HG02884 (cell line): ENCODE measurements around the gene DGKB.

Experiments
- ATAC-seq: cut with Tn5 transposase; IDR thresholded peaks from one replicate; pipeline ENCODE4 v1.9.1; 2021; ENCODE audit warnings: mild to moderate bottlenecking, moderate library complexity; ENCODE audit not compliant: unreplicated experiment

The DGKB gene

DNA sequence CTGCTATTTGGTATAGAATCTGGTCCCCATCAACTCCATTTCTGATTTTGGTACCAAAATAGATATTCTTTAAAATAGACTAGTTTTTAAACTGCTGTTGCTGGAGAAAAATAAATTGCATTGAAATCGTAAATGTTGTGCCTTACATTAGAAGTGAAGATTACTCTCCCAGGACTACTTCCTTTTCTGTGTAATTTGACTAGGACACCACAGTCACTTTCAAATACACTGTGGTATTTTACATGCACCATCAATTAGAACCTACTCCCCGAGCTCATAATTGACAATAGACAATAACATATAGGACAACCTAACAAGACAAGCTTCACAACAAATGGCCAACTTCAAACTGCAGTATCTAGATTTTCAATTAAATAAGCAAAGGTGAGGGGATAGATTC lies 211.5 kb downstream of the DGKB start:
- peak; percentile 38 for ATAC-seq

DNA sequence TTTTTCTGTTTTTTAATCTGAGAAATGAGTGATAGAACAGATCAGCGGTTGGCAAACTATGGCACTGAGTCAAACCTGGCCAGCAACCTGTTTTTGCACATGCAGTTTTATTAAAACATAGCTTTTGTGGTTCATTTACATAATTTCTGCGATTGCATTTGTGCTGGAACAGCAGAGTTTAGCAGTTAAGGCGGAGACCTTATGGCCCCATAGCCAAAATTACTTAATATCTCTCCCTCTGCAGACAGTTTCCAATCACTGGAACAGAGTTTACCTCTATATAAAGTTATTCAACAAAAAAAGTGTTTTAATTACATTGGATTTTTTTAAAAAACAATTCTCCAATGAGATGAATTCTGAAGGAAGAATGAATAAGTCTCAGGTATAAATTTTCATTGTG lies 212.1 kb downstream of the DGKB start:
- ATAC-seq: no peak

GRCh38 chr7:14690075-14690474 lies 212.5 kb downstream of the DGKB start:
- no peak for ATAC-seq

GRCh38 chr7:14688208-14688607 lies 214.3 kb downstream of the DGKB start:
- no peak for ATAC-seq

DNA sequence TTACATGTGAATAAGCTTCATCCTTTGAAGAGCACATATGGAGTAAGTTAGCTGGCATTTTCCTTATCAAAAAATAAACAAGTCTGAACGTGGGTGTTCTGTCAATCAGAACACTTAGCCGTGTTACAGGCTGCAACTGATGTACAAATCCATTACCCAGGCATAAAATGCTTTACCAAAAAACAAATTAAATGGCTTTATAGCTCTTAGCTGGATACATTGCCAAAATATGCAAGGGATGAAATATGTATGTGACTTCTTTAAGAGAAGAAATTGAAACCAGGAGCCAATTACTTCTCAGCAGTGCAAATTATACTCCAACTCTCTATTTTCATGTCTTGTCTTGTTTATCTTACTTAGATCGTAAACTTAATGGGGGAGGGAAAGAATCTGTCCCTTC lies 214.8 kb downstream of the DGKB start:
- no peak for ATAC-seq

DNA sequence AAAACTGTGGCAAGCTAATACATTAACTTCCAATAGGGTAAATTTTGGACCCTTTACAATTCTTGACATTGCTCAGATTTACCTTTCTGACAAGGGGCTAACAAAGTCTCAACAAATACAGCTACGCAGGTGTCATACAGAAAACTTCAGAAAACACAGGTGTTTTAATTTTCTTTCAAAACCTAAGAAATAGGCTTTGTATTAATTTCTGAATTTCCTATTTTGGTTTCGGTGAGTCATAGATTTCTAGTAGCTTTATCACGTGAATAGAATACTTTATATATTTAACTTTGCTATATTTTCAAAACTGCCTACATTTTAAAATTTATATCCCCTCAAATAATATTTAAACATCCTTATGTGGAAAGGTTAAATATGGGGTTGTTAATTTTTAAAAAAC lies 215.3 kb downstream of the DGKB start:
- no peak for ATAC-seq

GRCh38 chr7:14685167-14685566 lies 217.4 kb downstream of the DGKB start:
- ATAC-seq: no peak

- ATAC-seq: no peak
These were observed 219.6 kb downstream of the DGKB start for GRCh38 chr7:14682910-14683465.

- ATAC-seq: no peak
These were observed 225.7 kb downstream of the DGKB start for GRCh38 chr7:14676896-14677295.

DNA sequence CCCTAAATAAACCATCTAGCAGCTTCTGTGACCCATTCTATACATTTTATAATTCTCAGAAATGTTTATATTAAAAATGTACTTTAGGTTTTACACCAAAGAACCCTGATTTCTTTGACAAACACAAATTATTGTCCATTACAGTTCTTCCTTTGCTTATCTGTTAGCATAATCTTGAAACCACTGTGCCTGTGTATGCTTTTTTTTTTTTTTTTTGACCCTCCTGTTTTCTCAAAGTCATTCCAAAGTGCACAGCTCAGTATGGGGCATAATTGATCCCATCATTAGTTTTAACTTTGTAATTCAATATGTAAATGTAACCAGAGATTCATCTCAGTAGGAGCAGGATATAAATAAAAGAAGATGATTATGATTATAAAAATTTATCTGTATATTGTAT lies 229.3 kb downstream of the DGKB start:
- no peak for ATAC-seq

GRCh38 chr7:14666913-14667312 lies 235.6 kb downstream of the DGKB start:
- ATAC-seq: no peak

DNA sequence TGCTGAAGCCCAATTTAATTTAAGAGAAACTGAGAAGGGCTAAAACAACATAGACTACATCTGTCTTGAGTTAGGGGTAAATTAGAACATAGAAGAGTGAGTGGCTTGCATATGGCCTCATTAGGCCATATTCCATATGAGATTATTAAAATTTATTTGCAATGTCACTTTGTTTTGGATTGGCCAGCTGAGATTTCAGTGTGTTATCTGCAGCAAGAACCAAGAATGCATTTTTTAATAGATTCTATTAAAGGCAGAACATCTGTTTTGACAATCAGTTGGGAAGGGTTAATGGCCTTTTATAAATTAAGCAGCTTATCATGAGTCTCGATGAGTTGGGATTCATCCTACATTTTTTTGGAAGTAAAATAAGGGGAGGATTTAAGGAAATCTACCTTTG lies 236.2 kb downstream of the DGKB start:
- ATAC-seq: no peak

DNA sequence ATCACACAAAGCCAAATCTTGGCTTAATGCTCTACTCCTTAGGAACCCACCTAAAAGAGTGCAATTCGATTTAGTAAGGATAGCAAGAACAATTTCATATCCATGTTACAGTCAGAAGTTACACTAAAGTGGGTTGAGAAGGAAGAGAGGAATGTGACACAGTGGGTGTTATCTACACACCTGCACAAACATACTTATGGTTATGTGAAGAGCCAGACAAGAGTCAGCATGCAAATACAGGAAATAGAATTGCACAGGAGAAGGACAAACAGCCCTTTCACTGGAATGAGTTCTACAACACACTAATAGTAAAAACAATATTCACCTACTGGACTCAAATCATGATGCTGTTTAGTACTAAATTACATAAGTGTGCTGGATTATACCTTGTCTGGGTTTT lies 262.8 kb downstream of the DGKB start:
- ATAC-seq: no peak

- no peak for ATAC-seq
These were observed 263.2 kb downstream of the DGKB start for GRCh38 chr7:14639329-14639728.

DNA sequence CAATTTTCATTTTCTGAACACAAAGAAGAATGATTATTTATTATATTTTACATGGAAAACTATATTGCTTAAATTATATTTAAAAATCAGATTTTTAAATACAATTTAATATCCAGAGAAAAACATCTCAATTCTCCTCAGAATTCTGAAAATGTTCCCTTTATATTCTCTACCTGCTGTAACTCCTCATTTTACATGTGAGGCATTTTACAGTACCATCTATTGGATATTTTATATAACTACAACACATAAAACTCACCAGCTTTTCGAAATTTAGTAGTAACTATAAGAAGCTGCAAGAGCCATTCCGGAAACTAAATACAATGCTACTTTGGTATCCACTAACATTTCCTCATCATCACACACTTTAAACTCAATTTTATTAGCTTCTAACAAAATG lies 264.6 kb downstream of the DGKB start:
- no peak for ATAC-seq

- no peak for ATAC-seq
These were observed 266.6 kb downstream of the DGKB start for GRCh38 chr7:14635955-14636354.

DNA sequence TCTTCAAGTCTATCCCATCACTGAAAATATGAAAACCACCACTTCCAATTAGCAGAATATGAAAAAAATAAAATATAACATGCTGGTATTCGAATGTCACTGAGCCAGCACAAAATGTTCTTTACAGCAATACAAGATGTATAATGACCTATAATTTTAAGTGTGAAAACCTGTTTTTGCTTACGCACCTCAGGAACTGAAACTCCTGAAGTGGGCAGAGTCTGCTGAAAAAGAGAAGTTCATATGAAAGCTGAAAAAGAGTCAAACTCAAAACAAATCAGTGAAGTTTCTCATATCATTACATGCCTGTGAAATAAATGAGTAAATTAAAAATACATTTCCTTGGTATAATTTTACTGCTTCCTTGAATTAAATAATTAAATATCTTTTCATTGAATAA lies 272.5 kb downstream of the DGKB start:
- ATAC-seq: no peak

- no peak for ATAC-seq
These were observed 274.0 kb downstream of the DGKB start for GRCh38 chr7:14628516-14628915.

GRCh38 chr7:14626076-14626475 lies 276.5 kb downstream of the DGKB start:
- no peak for ATAC-seq

GRCh38 chr7:14622559-14622958 lies 280.0 kb downstream of the DGKB start:
- no peak for ATAC-seq

- ATAC-seq: no peak
These were observed 296.4 kb downstream of the DGKB start for GRCh38 chr7:14606101-14606500.

- ATAC-seq: no peak
These were observed 297.9 kb downstream of the DGKB start for GRCh38 chr7:14604606-14605005.

DNA sequence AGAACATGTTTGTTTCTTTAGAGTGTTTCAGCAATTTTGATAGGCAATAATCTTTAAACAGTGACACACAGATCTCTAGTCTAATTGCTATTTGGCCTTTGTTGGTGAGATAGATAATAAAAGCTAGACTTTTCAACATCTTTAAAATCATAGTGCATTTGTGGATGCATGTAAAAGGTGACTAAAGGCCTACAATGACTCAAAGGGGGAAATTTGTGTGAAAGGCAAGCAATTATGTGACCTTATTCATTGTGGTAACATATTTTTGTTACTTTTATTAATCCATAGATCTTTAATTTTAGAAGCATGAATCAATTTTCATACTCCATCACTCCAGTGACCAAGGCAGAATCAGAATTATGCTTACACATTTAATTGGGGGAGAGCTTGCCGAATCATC lies 299.7 kb downstream of the DGKB start:
- no peak for ATAC-seq
